Activated naive CD4-positive, alpha-beta T cell treated with anti-CD3 and anti-CD28 coated beads, Interleukin-2, amount 50 U/mL, for 72 hours (primary cell): ENCODE measurements around the gene SLC66A3. TPM values are rescaled to one million over a fixed set of nuclear protein-coding genes. Genes with fewer than 3 reads are reported as not detected.

Experiments
- ATAC-seq, 2 donors: fragments of 150-1000 bp; cut with Tn5 transposase; 2 replicates each; pipeline ENCODE4 v1.10.0; 2021; ENCODE audit warnings: mild to moderate bottlenecking in 2 of 2, moderate library complexity in 2 of 2
- DNase-seq, 2 donors: peaks; one replicate each; pipeline ENCODE4 v3.0.0; 2021 to 2022; ENCODE audit warnings: low spot score in 2 of 2
- H3K27ac Mint-ChIP-seq, 2 donors: one replicate each; pipeline ENCODE4 v1.8.0; 2022; ENCODE audit warnings: mild to moderate bottlenecking in 2 of 2, mixed read lengths in 2 of 2
- H3K36me3 Mint-ChIP-seq, 2 donors: one replicate each; pipeline ENCODE4 v1.8.0; 2022; ENCODE audit warnings: mixed read lengths in 2 of 2
- H3K9me3 Mint-ChIP-seq, 2 donors: one replicate each; pipeline ENCODE4 v1.8.0; 2022; ENCODE audit warnings: mixed read lengths in 2 of 2
- total RNA-seq, 2 donors: library from RNA; stranded (reverse); gene quantifications; one replicate each; pipeline ENCODE4 v1.2.3, GENCODE V29; 2022

Gene SLC66A3
- total RNA-seq, 2 donors from 2014 or later = 6.9 to 12.3 TPM

- DNase-seq (no peak), ATAC-seq (no peak)
- peak overlapping the region in 1 of 2 donors; percentile 37 for H3K27ac Mint-ChIP-seq
- no peaks in the 10 kb centered on the region for H3K9me3 Mint-ChIP-seq
- H3K36me3 Mint-ChIP-seq = no peaks in the 10 kb centered on the region
These were observed 22.8 kb downstream of the SLC66A3 start for GRCh38 chr2:11177871-11178690.

GRCh38 chr2:11179196-11179595 lies 23.9 kb downstream of the SLC66A3 start:
- no peaks in the 10 kb centered on the region for H3K9me3 Mint-ChIP-seq
- H3K27ac Mint-ChIP-seq = no peak overlapping the region
- DNase-seq = no peak
- no peaks in the 10 kb centered on the region for H3K36me3 Mint-ChIP-seq
- ATAC-seq = no peak

- Mint-ChIP-seq H3K9me3 (no peaks in the 10 kb centered on the region), H3K36me3 (no peaks in the 10 kb centered on the region), H3K27ac (no peak overlapping the region)
- DNase-seq (no peak), ATAC-seq (no peak)
These were observed 24.6 kb downstream of the SLC66A3 start for GRCh38 chr2:11179899-11180298.

GRCh38 chr2:11180653-11181052 lies 25.4 kb downstream of the SLC66A3 start:
- no peak for ATAC-seq
- no peak overlapping the region for H3K27ac Mint-ChIP-seq

GRCh38 chr2:11182951-11183350 lies 27.7 kb downstream of the SLC66A3 start:
- H3K27ac Mint-ChIP-seq = no peak overlapping the region
- no peaks in the 10 kb centered on the region for H3K36me3 Mint-ChIP-seq
- DNase-seq = no peak
- ATAC-seq = no peak
- no peaks in the 10 kb centered on the region for H3K9me3 Mint-ChIP-seq

More at GRCh38 chr2:11180653-11181052, 25.4 kb downstream of the SLC66A3 start:
- DNase-seq = no peak
- Mint-ChIP-seq H3K36me3 (no peaks in the 10 kb centered on the region), H3K9me3 (no peaks in the 10 kb centered on the region)

- ATAC-seq (no peak), DNase-seq (no peak)
- no peak overlapping the region for H3K27ac Mint-ChIP-seq
- no peaks in the 10 kb centered on the region for H3K36me3 Mint-ChIP-seq
- H3K9me3 Mint-ChIP-seq = no peaks in the 10 kb centered on the region
These were observed 30.9 kb downstream of the SLC66A3 start for GRCh38 chr2:11186145-11186544.

- Mint-ChIP-seq H3K27ac (no peak overlapping the region), H3K36me3 (no peaks in the 10 kb centered on the region), H3K9me3 (no peaks in the 10 kb centered on the region)
- ATAC-seq (no peak), DNase-seq (no peak)
These were observed 31.9 kb downstream of the SLC66A3 start for GRCh38 chr2:11187083-11187619.

GRCh38 chr2:11187731-11188130 lies 32.5 kb downstream of the SLC66A3 start:
- no peak overlapping the region for H3K27ac Mint-ChIP-seq
- no peak for ATAC-seq
- H3K36me3 Mint-ChIP-seq = no peaks in the 10 kb centered on the region
- DNase-seq = no peak
- H3K9me3 Mint-ChIP-seq = no peaks in the 10 kb centered on the region

GRCh38 chr2:11196246-11196645 lies 41.0 kb downstream of the SLC66A3 start:
- DNase-seq (no peak), ATAC-seq (no peak)
- Mint-ChIP-seq H3K36me3 (peaks cover 0 to 5% of the 10 kb centered on the region in 2 donors), H3K27ac (no peak overlapping the region), H3K9me3 (no peaks in the 10 kb centered on the region)

GRCh38 chr2:11200651-11201050 lies 45.4 kb downstream of the SLC66A3 start:
- no peak for DNase-seq
- Mint-ChIP-seq H3K36me3 (no peaks in the 10 kb centered on the region), H3K9me3 (no peaks in the 10 kb centered on the region), H3K27ac (no peak overlapping the region)
- no peak for ATAC-seq

GRCh38 chr2:11201969-11202368 lies 46.7 kb downstream of the SLC66A3 start:
- H3K9me3 Mint-ChIP-seq = no peaks in the 10 kb centered on the region
- no peak for ATAC-seq
- no peak overlapping the region for H3K27ac Mint-ChIP-seq
- no peak for DNase-seq
- no peaks in the 10 kb centered on the region for H3K36me3 Mint-ChIP-seq

GRCh38 chr2:11203480-11203879 lies 48.2 kb downstream of the SLC66A3 start:
- H3K9me3 Mint-ChIP-seq = no peaks in the 10 kb centered on the region
- DNase-seq = no peak
- ATAC-seq = peak; percentile 75 to 96
- H3K36me3 Mint-ChIP-seq = no peaks in the 10 kb centered on the region
- H3K27ac Mint-ChIP-seq = peak overlapping the region in 1 of 2 donors; percentile 4

- DNase-seq (no peak), ATAC-seq (no peak)
- H3K27ac Mint-ChIP-seq = no peak overlapping the region
- no peaks in the 10 kb centered on the region for H3K9me3 Mint-ChIP-seq
- no peaks in the 10 kb centered on the region for H3K36me3 Mint-ChIP-seq
These were observed 52.8 kb downstream of the SLC66A3 start for GRCh38 chr2:11208083-11208482.

- Mint-ChIP-seq H3K36me3 (peaks cover 0 to 7% of the 10 kb centered on the region in 2 donors), H3K27ac (no peak overlapping the region), H3K9me3 (no peaks in the 10 kb centered on the region)
- DNase-seq (no peak), ATAC-seq (no peak)
These were observed 57.4 kb downstream of the SLC66A3 start for GRCh38 chr2:11212645-11213044.

GRCh38 chr2:11213090-11213638 lies 57.9 kb downstream of the SLC66A3 start:
- Mint-ChIP-seq H3K9me3 (no peaks in the 10 kb centered on the region), H3K27ac (no peak overlapping the region)
- ATAC-seq = no peak

GRCh38 chr2:11213975-11214374 lies 58.7 kb downstream of the SLC66A3 start:
- Mint-ChIP-seq H3K9me3 (no peaks in the 10 kb centered on the region), H3K36me3 (peaks cover 0 to 8% of the 10 kb centered on the region in 2 donors), H3K27ac (no peak overlapping the region)
- ATAC-seq (no peak), DNase-seq (no peak)

More at GRCh38 chr2:11213090-11213638, 57.9 kb downstream of the SLC66A3 start:
- DNase-seq = no peak
- peaks cover 0 to 8% of the 10 kb centered on the region in 2 donors for H3K36me3 Mint-ChIP-seq

- H3K36me3 Mint-ChIP-seq = peaks cover 0 to 8% of the 10 kb centered on the region in 2 donors
- no peak for DNase-seq
- no peaks in the 10 kb centered on the region for H3K9me3 Mint-ChIP-seq
- H3K27ac Mint-ChIP-seq = no peak overlapping the region
- ATAC-seq = no peak
These were observed 59.5 kb downstream of the SLC66A3 start for GRCh38 chr2:11214770-11215169.

- Mint-ChIP-seq H3K27ac (no peak overlapping the region), H3K9me3 (no peaks in the 10 kb centered on the region), H3K36me3 (peaks cover 0 to 10% of the 10 kb centered on the region in 2 donors)
- DNase-seq (no peak), ATAC-seq (no peak)
These were observed 60.1 kb downstream of the SLC66A3 start for GRCh38 chr2:11215407-11215806.
